PFSK-1 (cell line): ENCODE measurements around the gene CAV1.

Experiments used
- FOXP2 ChIP-seq: optimal IDR thresholded peaks from 2 replicates; pipeline ENCODE3; 2011; ENCODE audit warnings: borderline replicate concordance, control low read depth, inconsistent platforms; ENCODE audit not compliant: insufficient read depth; ENCODE audit errors: extremely low read length, extremely low read depth
- POLR2AphosphoS5 ChIP-seq: IDR thresholded peaks from 2 replicates; pipeline ENCODE4 v1.6.1; 2012; ENCODE audit warnings: low read depth, mild to moderate bottlenecking, control low read depth, low read length, moderate library complexity
- SIN3A ChIP-seq: IDR thresholded peaks from 2 replicates; pipeline ENCODE4 v1.6.1; 2012; ENCODE audit warnings: mild to moderate bottlenecking, low read length, moderate library complexity, borderline replicate concordance; ENCODE audit not compliant: insufficient read depth
- TAF1 ChIP-seq: IDR thresholded peaks from 2 replicates; pipeline ENCODE4 v1.6.1; 2012; ENCODE audit warnings: low read length, control low read depth, borderline replicate concordance; ENCODE audit not compliant: insufficient read depth
- TF ChIP-seq, protein P1 (sequence below), 2 experiments: IDR thresholded peaks; 2 replicates each; pipeline versions ENCODE4 v1.6.1 to v1.8.0; 2011 to 2012; ENCODE audit warnings: low read depth in 2 of 2, low read length in 2 of 2, control low read depth in 1 of 2, inconsistent platforms in 1 of 2, mild to moderate bottlenecking in 1 of 2, moderate library complexity in 1 of 2; ENCODE audit not compliant: insufficient read depth in 1 of 2

Gene CAV1

DNA sequence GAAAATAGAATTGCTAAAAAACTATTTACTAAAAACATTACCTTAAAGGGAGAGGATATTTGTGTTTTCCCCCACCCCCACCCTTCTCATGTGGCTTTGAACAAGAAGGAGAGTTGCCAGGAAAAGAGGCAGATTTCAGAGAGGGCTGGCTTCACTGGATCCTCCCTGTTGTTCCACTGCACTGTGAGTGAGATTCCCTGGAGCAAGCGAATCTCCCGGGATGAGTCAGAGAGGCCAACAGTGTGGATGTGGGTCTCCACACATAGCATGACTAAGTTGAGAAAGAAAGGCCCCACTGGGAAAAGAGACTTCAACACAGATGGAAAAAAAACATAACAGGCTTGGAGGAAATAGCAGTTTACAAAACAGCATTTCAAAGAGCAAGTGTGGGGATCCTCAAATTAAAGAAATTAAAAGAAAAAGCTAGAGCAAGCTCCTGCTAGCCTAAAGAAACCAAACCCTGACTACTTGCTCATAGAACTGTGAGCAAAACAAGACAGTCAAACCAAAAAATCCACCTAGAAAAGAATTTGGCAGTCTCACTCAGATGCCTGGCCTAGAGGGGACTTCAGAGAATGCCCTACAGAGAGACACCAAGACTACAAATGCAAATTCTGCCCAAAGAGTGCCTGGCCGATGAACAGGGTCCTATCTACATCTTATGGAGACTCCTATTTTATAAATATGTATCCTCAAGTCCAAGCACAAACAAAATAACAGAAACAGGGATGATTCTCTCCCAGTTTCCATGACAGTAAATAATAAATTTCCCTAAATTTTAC is 3.4 kb downstream of the CAV1 start:
- TF ChIP-seq TAF1 (0 out of 2 replicates have a peak, but pooled peaks have one; percentile 0), POLR2AphosphoS5 (no peak)

DNA sequence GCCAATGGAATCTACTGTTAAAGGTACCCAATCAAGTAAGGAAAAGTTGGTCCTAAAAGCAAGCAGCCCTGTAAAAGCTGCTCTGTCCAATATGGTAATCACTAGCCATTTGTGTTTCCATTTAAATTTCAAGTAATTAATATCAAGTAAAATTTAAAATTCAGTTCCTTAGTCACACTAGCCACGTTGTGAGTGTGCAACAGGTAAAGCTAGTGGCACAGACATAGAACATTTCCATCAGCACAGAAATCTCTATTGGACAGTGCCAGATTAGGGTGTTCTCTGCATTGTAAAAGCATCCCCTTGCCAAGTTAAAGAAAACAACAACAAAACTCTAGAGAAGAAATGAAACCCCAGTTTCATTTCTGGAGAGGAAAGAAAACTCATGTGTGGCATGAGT is 4.4 kb downstream of the CAV1 start:
- TF ChIP-seq, protein P1, sequence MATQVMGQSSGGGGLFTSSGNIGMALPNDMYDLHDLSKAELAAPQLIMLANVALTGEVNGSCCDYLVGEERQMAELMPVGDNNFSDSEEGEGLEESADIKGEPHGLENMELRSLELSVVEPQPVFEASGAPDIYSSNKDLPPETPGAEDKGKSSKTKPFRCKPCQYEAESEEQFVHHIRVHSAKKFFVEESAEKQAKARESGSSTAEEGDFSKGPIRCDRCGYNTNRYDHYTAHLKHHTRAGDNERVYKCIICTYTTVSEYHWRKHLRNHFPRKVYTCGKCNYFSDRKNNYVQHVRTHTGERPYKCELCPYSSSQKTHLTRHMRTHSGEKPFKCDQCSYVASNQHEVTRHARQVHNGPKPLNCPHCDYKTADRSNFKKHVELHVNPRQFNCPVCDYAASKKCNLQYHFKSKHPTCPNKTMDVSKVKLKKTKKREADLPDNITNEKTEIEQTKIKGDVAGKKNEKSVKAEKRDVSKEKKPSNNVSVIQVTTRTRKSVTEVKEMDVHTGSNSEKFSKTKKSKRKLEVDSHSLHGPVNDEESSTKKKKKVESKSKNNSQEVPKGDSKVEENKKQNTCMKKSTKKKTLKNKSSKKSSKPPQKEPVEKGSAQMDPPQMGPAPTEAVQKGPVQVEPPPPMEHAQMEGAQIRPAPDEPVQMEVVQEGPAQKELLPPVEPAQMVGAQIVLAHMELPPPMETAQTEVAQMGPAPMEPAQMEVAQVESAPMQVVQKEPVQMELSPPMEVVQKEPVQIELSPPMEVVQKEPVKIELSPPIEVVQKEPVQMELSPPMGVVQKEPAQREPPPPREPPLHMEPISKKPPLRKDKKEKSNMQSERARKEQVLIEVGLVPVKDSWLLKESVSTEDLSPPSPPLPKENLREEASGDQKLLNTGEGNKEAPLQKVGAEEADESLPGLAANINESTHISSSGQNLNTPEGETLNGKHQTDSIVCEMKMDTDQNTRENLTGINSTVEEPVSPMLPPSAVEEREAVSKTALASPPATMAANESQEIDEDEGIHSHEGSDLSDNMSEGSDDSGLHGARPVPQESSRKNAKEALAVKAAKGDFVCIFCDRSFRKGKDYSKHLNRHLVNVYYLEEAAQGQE (IDR thresholded peaks at IDR 0.05; ENCODE audit: insufficient read depth in 1 of 2, low read depth in 2 of 2, low read length in 2 of 2), result no peak
- TF ChIP-seq SIN3A (no peak), POLR2AphosphoS5 (no peak), TAF1 (no peak), FOXP2 (no peak)

DNA sequence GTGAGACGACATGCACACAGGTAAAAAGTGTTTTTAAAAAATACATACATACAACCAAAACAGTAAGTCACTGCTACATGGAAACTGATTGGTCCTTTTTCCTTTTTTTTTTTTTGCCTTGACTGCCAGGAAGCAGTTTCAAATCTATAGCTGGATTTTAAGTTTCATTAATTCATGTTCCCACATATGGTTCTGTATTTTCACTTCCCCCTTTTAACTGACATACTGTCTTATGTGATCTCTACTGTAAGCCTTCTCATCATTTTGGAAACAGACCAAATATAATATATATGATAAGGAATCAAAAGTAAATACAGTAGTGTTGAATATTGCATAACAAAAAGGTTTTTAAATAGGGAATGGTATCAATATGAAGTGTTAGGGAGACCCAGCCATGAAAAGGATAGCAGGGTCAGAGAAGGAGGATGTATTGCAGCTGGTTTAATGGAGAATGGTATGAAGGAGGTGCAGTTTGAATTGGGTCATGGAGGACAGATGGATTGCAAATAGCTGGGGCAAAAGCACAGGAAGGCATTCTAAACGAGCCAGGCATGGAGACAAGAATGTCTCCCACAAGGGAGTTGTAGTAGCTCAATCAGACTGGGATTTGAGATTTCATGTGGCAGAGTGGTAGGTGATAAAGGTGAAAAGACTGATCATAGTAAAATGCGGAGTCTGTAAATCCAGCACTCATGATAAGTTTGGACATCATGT is 5.4 kb downstream of the CAV1 start:
- TF ChIP-seq TAF1 (no peak), POLR2AphosphoS5 (no peak)
- TF ChIP-seq, protein P1 (IDR thresholded peaks at IDR 0.05; ENCODE audit: insufficient read depth in 1 of 2, low read depth in 2 of 2, low read length in 2 of 2), result no peak

DNA sequence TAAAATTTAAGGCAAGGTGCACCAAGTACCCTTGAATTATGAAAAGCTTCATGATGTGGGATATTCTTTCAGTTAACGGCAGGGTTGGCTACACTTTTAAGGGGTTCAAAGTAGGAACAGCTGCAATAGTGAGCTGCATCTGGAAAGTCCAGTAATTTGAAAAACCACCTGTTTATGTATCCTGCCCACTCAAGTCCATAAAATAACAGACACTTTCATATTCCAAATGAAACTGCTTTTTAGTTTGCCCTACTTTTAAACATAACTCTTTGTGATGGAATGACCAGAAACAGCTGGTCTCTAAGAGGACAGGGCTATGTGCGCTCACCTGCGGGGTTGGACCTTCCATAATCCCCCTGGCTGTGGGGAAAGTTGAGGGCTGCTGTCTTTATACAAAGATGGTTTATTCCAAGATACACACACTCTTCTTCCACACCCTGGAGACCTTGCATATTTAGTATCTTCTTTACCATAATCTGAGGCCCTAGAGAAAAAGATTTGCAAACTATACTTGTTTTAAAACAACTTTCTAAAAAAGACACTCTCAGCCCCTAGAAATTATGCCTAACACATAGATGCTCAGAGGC is 7.4 kb downstream of the CAV1 start:
- no peak for TF ChIP-seq FOXP2
- no peak for TF ChIP-seq TAF1
- TF ChIP-seq POLR2AphosphoS5, result no peak
- TF ChIP-seq SIN3A, result no peak
- TF ChIP-seq, protein P1 (IDR thresholded peaks at IDR 0.05; ENCODE audit: insufficient read depth in 1 of 2, low read depth in 2 of 2, low read length in 2 of 2), result no peak

DNA sequence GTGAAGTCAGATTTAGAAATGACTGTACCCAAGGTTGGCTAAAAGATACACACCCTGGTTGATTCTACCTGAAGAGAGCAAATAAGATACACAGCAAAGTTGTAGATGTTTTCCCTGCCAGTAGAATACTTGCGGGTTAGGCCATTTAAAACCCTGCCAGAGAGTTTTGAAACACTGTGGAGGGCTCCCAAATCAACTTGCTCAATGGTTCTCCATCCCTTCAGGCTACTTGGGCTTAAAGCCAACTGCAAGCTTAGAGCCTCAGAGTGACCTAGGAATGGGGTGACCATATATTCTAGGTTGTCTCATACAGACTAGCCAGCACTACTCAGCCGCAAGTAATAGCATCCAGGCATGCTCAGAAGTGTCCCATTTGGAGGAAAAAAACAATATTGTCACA is 10.0 kb downstream of the CAV1 start:
- TF ChIP-seq, protein P1 (IDR thresholded peaks at IDR 0.05; ENCODE audit: insufficient read depth in 1 of 2, low read depth in 2 of 2, low read length in 2 of 2), result no peak
- TF ChIP-seq FOXP2 (no peak), POLR2AphosphoS5 (no peak)
